ENCODE measurements around the gene EPB41.
"Not testable (repeated sequence)": the region's sequence is repeated elsewhere in the genome, so short reads cannot be mapped to it uniquely, and the experiment has no call there.

Gene EPB41

GRCh38 chr1:29094954-29095353, 180.6 kb downstream of the EPB41 start:
- in situ Hi-C loops (cut with MboI; ENCODE audit: low sequenced_read_pairs): no loop called here

- in situ Hi-C loops (cut with MboI; ENCODE audit: low sequenced_read_pairs): no loop called here
Measured at GRCh38 chr1:29096231-29096886, 182.0 kb downstream of the EPB41 start.

GRCh38 chr1:29099286-29099685, 184.9 kb downstream of the EPB41 start:
- in situ Hi-C loops (cut with MboI; ENCODE audit: low sequenced_read_pairs): no loop called here

- in situ Hi-C loops (cut with MboI; ENCODE audit: low sequenced_read_pairs): no loop called here
Measured at GRCh38 chr1:29100487-29100886, 186.1 kb downstream of the EPB41 start.

- in situ Hi-C loops (cut with MboI; ENCODE audit: low sequenced_read_pairs): no loop called here
Measured at GRCh38 chr1:29105822-29106221, 191.5 kb downstream of the EPB41 start.

- in situ Hi-C loops (cut with MboI; ENCODE audit: low sequenced_read_pairs): not testable (repeated sequence)
Measured at GRCh38 chr1:29108041-29108440, 193.7 kb downstream of the EPB41 start.

GRCh38 chr1:29112705-29113412, 198.5 kb downstream of the EPB41 start:
- in situ Hi-C loops (cut with MboI; ENCODE audit: low sequenced_read_pairs): no loop called here

- in situ Hi-C loops (cut with MboI; ENCODE audit: low sequenced_read_pairs): no loop called here
Measured at GRCh38 chr1:29113413-29114117, 199.2 kb downstream of the EPB41 start.

GRCh38 chr1:29114654-29115053, 200.3 kb downstream of the EPB41 start:
- in situ Hi-C loops (cut with MboI; ENCODE audit: low sequenced_read_pairs): no loop called here

GRCh38 chr1:29117381-29117780, 203.0 kb downstream of the EPB41 start:
- in situ Hi-C loops (cut with MboI; ENCODE audit: low sequenced_read_pairs): no loop called here

- in situ Hi-C loops (cut with MboI; ENCODE audit: low sequenced_read_pairs): no loop called here
Measured at GRCh38 chr1:29119121-29119929, 205.0 kb downstream of the EPB41 start.

GRCh38 chr1:29120367-29120766, 206.0 kb downstream of the EPB41 start:
- in situ Hi-C loops (cut with MboI; ENCODE audit: low sequenced_read_pairs): no loop called here

- in situ Hi-C loops (cut with MboI; ENCODE audit: low sequenced_read_pairs): no loop called here
Measured at GRCh38 chr1:29120947-29121485, 206.6 kb downstream of the EPB41 start.

- in situ Hi-C loops (cut with MboI; ENCODE audit: low sequenced_read_pairs): no loop called here
Measured at GRCh38 chr1:29121516-29121935, 207.2 kb downstream of the EPB41 start.

- in situ Hi-C loops (cut with MboI; ENCODE audit: low sequenced_read_pairs): no loop called here
Measured at GRCh38 chr1:29121936-29122681, 207.7 kb downstream of the EPB41 start.

- in situ Hi-C loops (cut with MboI; ENCODE audit: low sequenced_read_pairs): no loop called here
Measured at GRCh38 chr1:29122682-29123052, 208.3 kb downstream of the EPB41 start.

- in situ Hi-C loops (cut with MboI; ENCODE audit: low sequenced_read_pairs): no loop called here
Measured at GRCh38 chr1:29123053-29123886, 208.9 kb downstream of the EPB41 start.

GRCh38 chr1:29123887-29124365, 209.6 kb downstream of the EPB41 start, which contains the start of gene TMEM200B:
TSS of gene TMEM200B (minus strand) at chr1:29123903. CDS start at chr1:29121828, 2,075 bp downstream.
- in situ Hi-C loops (cut with MboI; ENCODE audit: low sequenced_read_pairs): no loop called here
